Mesodermal cell (in vitro differentiated cells): ENCODE data around the gene STIP1.
A peak's percentile ranks its signal among the peaks of the same experiment; 100 is the strongest.

ENCODE experiments used
- H3K27ac ChIP-seq: 2 replicates; pipeline ENCODE4 v1.7.0; 2013; ENCODE audit warnings: mild to moderate bottlenecking, low read depth, low read length, moderate library complexity; ENCODE audit not compliant: severe bottlenecking
- H3K36me3 ChIP-seq: 2 replicates; pipeline ENCODE4 v1.7.1; 2013; ENCODE audit warnings: mild to moderate bottlenecking, low read length, moderate library complexity; ENCODE audit not compliant: control insufficient read depth, insufficient read depth
- H3K4me1 ChIP-seq: one replicate; pipeline ENCODE4 v1.7.1; 2013; ENCODE audit warnings: mild to moderate bottlenecking, low read length; ENCODE audit not compliant: insufficient read depth, control insufficient read depth, poor library complexity, severe bottlenecking
- H3K4me3 ChIP-seq: 2 replicates; pipeline ENCODE4 v1.7.0; 2013; ENCODE audit warnings: low read length, control low read depth, mild to moderate bottlenecking; ENCODE audit not compliant: insufficient read depth, poor library complexity, severe bottlenecking; ENCODE audit errors: extremely low read depth
- H3K9me3 ChIP-seq: 2 replicates; pipeline ENCODE4 v1.7.1; 2013; ENCODE audit warnings: mild to moderate bottlenecking, low read length, moderate library complexity; ENCODE audit not compliant: control insufficient read depth
- WGBS, 2 experiments: methylation state at CpG; one replicate each; pipeline ENCODE4 v1.1.5; 2013; ENCODE audit warnings: missing lambda C conversion rate in 2 of 2; ENCODE audit not compliant: insufficient coverage in 2 of 2; 5-methylcytosine and 5-hydroxymethylcytosine counted together

The STIP1 gene

DNA sequence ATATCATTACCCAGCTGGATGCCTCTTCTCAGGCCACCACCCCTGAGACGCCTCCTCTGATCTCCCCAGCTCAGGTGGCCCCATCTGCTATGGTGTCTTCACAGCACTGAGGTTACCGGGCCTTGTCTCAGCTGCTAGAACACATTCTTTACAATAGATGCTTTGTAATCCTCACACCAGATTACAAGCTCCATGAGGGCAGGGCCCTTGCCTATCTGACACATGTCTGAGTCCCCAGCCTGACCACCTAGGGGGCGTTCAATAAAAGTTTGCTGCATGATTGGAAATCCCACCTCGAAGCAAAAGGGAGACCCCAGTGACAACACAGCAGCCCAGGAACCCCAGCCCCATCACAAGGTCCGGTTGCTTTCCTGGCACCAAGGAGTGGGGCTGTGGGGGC lies 22.0 kb upstream of the STIP1 start:
- H3K9me3 ChIP-seq = no peaks in the 10 kb centered on the region
- WGBS, 2 experiments = 93 to 96% methylated on average over 4 to 5 of the region's 5 CpGs

GRCh38 chr11:64164392-64165312 lies 21.3 kb upstream of the STIP1 start:
- H3K27ac ChIP-seq = no peak overlapping the region
- no peaks in the 10 kb centered on the region for H3K36me3 ChIP-seq
- H3K4me3 ChIP-seq = peak overlapping the region; percentile 59
- H3K9me3 ChIP-seq = no peaks in the 10 kb centered on the region
- WGBS, 2 experiments = 68 to 71% methylated on average over 17 of the region's 20 CpGs
- H3K4me1 ChIP-seq = no peaks in the 10 kb centered on the region

More for the DNA sequence above, 22.0 kb upstream of the STIP1 start:
- Histone ChIP-seq H3K4me1 (no peaks in the 10 kb centered on the region), H3K36me3 (no peaks in the 10 kb centered on the region), H3K4me3 (no peak overlapping the region), H3K27ac (no peak overlapping the region)

- 7 to 10% methylated on average over 11 to 19 of the region's 32 CpGs for WGBS, 2 experiments
These were observed 20.5 kb upstream of the STIP1 start for GRCh38 chr11:64165481-64165841.

GRCh38 chr11:64165842-64166635 lies 19.9 kb upstream of the STIP1 start, which contains the start of gene MACROD1:
Gene MACROD1, minus strand, starts transcription at chr11:64166113. Its CDS starts 119 bp downstream, at chr11:64165994.
- Histone ChIP-seq H3K36me3 (no peaks in the 10 kb centered on the region), H3K27ac (peak within 1 kb of the TSS; percentile 41), H3K4me3 (peak within 1 kb of the TSS; percentile 59), H3K9me3 (no peaks in the 10 kb centered on the region), H3K4me1 (no peaks in the 10 kb centered on the region)
- 1% methylated on average over 73 to 80 of the region's 92 CpGs for WGBS, 2 experiments

More at GRCh38 chr11:64165481-64165841, 20.5 kb upstream of the STIP1 start:
- no peak overlapping the region for H3K27ac ChIP-seq
- H3K36me3 ChIP-seq = no peaks in the 10 kb centered on the region
- no peaks in the 10 kb centered on the region for H3K4me1 ChIP-seq
- peak overlapping the region; percentile 59 for H3K4me3 ChIP-seq
- no peaks in the 10 kb centered on the region for H3K9me3 ChIP-seq

- H3K4me3 ChIP-seq = no peak overlapping the region
These were observed 15.6 kb upstream of the STIP1 start for GRCh38 chr11:64170419-64170818.

GRCh38 chr11:64173616-64174355 lies 12.2 kb upstream of the STIP1 start:
- H3K4me3 ChIP-seq = no peak overlapping the region
- peaks cover 11% of the 10 kb centered on the region for H3K9me3 ChIP-seq
- H3K36me3 ChIP-seq = no peaks in the 10 kb centered on the region
- no peaks in the 10 kb centered on the region for H3K4me1 ChIP-seq
- H3K27ac ChIP-seq = no peak overlapping the region
- 89 to 96% methylated on average over 4 of the region's 4 CpGs for WGBS, 2 experiments

More at GRCh38 chr11:64170419-64170818, 15.6 kb upstream of the STIP1 start:
- Histone ChIP-seq H3K4me1 (no peaks in the 10 kb centered on the region), H3K27ac (no peak overlapping the region), H3K9me3 (peaks cover 11% of the 10 kb centered on the region), H3K36me3 (no peaks in the 10 kb centered on the region)
- WGBS, 2 experiments = 94 to 100% methylated on average over 2 of the region's 4 CpGs

DNA sequence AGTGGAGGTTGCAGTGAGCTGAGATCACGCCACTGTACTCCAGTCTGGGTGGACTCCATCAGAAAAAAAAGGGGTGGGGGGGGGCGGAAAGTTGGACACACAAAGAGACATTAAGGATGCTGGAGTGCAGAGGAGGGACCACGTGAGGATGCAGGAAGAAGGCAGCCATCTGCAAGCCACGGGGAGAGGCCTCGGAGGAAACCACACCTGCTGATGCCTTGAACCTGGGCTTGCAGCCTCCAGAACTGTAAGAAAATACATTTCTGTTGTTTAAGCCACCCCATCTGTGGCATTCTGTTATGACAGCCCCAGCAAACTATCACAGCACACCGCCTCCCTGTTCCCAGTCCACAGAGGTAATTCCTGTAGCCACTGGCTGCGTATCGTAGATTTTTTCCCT lies 9.2 kb upstream of the STIP1 start:
- Histone ChIP-seq H3K4me1 (peaks cover 10% of the 10 kb centered on the region), H3K36me3 (peaks cover 2% of the 10 kb centered on the region), H3K27ac (no peak overlapping the region), H3K4me3 (no peak overlapping the region), H3K9me3 (peaks cover 11% of the 10 kb centered on the region)
- 84 to 98% methylated on average over 5 of the region's 8 CpGs for WGBS, 2 experiments

DNA sequence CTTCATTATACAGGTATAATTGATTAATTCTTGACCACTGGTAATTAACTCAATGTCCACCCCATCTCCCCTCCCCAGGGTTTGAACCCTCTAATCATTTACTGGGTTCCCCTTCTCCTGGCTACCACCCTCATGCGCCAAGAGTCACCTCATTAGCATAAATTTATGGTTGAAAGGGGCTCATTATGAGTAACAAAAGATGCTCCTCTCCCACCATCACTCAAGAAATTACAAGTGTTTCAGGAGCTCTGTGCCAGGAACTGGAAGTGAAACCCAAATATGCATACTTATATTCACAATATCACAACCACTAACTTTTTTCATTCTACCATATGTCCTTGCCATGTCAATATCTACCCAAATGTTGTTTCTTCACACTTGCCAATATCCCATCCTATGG lies 7.8 kb upstream of the STIP1 start:
- Histone ChIP-seq H3K4me3 (no peak overlapping the region), H3K27ac (no peak overlapping the region), H3K4me1 (peaks cover 15% of the 10 kb centered on the region), H3K9me3 (peaks cover 11% of the 10 kb centered on the region), H3K36me3 (peaks cover 2% of the 10 kb centered on the region)
- WGBS, 2 experiments = no CpG with 5 or more reads among the region's 1 CpG

GRCh38 chr11:64178951-64179639 lies 6.9 kb upstream of the STIP1 start:
- 90 to 96% methylated on average over 12 of the region's 12 CpGs for WGBS, 2 experiments
- H3K27ac ChIP-seq = no peak overlapping the region
- peaks cover 17% of the 10 kb centered on the region for H3K4me1 ChIP-seq
- H3K4me3 ChIP-seq = no peak overlapping the region
- peaks cover 5% of the 10 kb centered on the region for H3K9me3 ChIP-seq
- peaks cover 2% of the 10 kb centered on the region for H3K36me3 ChIP-seq

GRCh38 chr11:64180891-64181290 lies 5.1 kb upstream of the STIP1 start:
- no peak overlapping the region for H3K27ac ChIP-seq
- H3K4me3 ChIP-seq = no peak overlapping the region
- no peaks in the 10 kb centered on the region for H3K9me3 ChIP-seq
- 93 to 96% methylated on average over 4 to 5 of the region's 5 CpGs for WGBS, 2 experiments
- H3K4me1 ChIP-seq = peaks cover 19% of the 10 kb centered on the region
- peaks cover 2% of the 10 kb centered on the region for H3K36me3 ChIP-seq
